Measurements from ENCODE around the gene GLRX5.

DNA sequence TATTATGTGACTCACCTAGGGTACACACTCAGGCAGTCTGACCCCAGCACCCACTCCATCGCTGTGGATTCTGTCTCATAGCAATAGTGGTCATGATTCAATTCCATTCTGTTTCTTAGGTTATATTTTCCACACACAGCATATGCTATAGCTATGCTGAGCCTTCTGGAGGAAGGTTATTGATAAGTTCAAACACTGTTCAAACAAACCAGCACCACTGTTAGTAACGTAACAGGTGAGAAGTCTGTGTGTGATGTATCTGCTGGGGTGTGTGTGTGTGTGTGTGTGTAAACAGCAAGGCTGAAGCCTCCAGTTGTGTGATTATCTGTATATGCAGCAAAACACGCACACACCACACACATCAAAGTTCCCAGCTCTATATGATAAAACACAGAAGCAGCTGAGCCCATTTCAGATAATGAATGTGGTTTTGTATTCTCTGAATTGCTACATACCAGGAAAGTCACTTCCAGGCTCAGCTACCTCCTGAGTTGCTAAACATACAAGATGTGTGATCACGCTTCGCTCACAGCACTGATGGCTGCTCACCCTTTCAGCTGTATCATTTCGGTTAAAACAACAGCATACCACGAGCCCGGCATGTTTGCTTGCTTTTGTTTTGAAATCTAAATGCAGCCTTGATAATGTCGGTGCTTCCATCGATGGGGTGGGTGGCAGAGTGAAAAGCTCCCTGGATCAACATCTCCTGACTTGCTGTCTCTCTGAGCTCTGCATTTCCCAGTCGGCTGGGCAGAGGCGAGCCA lies 11.6 kb upstream of the GLRX5 start:
- TF ChIP-seq, protein P1, sequence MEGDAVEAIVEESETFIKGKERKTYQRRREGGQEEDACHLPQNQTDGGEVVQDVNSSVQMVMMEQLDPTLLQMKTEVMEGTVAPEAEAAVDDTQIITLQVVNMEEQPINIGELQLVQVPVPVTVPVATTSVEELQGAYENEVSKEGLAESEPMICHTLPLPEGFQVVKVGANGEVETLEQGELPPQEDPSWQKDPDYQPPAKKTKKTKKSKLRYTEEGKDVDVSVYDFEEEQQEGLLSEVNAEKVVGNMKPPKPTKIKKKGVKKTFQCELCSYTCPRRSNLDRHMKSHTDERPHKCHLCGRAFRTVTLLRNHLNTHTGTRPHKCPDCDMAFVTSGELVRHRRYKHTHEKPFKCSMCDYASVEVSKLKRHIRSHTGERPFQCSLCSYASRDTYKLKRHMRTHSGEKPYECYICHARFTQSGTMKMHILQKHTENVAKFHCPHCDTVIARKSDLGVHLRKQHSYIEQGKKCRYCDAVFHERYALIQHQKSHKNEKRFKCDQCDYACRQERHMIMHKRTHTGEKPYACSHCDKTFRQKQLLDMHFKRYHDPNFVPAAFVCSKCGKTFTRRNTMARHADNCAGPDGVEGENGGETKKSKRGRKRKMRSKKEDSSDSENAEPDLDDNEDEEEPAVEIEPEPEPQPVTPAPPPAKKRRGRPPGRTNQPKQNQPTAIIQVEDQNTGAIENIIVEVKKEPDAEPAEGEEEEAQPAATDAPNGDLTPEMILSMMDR (conservative IDR thresholded peaks at IDR 0.05 in 1 of 2, IDR thresholded peaks at IDR 0.05 in 1 of 2; ENCODE audit: extremely low read depth in 1 of 2, insufficient read depth in 1 of 2, low read depth in 1 of 2, low read length in 2 of 2), result no peak
- no peak for TF ChIP-seq EZH2 (IDR thresholded peaks at IDR 0.05; ENCODE audit: borderline replicate concordance, low read length)

Data from mammary epithelial cell (primary cell).